ENCODE data around the gene COG2. TPM values are rescaled to one million over a fixed set of nuclear protein-coding genes. Genes with fewer than 3 reads are reported as not detected.
"Not testable (repeated sequence)": the region's sequence is repeated elsewhere in the genome, so short reads cannot be mapped to it uniquely, and the experiment has no call there.

The COG2 gene
- total RNA-seq, 1 donor from 2014 or later: 40.2 TPM

- Histone ChIP-seq H3K9ac (ENCODE audit: low read depth in 1 of 3, low read length in 3 of 3) (no peak overlapping the region), H3K4me1 (ENCODE audit: control insufficient read depth in 3 of 3, insufficient read depth in 3 of 3, low read length in 3 of 3) (peaks cover 5 to 12% (median 11%) of the 10 kb centered on the region in 3 donors), H3K27me3 (ENCODE audit: control insufficient read depth in 3 of 3, insufficient read depth in 3 of 3, low read length in 3 of 3) (no peaks in the 10 kb centered on the region), H3K36me3 (ENCODE audit: control insufficient read depth in 3 of 3, insufficient read depth in 3 of 3, low read length in 3 of 3) (peaks cover 21 to 36% (median 29%) of the 10 kb centered on the region in 3 donors), H3K9me3 (ENCODE audit: control insufficient read depth in 3 of 3, low read length in 3 of 3) (no peaks in the 10 kb centered on the region), H3K27ac (ENCODE audit: low read depth, low read length) (no peak overlapping the region), H3K4me3 (ENCODE audit: low read length in 3 of 3) (no peak overlapping the region)
These were observed 52.7 kb downstream of the COG2 start for GRCh38 chr1:230694991-230695390.

- H3K27me3 ChIP-seq (ENCODE audit: control insufficient read depth in 3 of 3, insufficient read depth in 3 of 3, low read length in 3 of 3): no peaks in the 10 kb centered on the region
- no peak overlapping the region for H3K9ac ChIP-seq (ENCODE audit: low read depth in 1 of 3, low read length in 3 of 3)
- peaks cover 5 to 12% (median 11%) of the 10 kb centered on the region in 3 donors for H3K4me1 ChIP-seq (ENCODE audit: control insufficient read depth in 3 of 3, insufficient read depth in 3 of 3, low read length in 3 of 3)
- no peak overlapping the region for H3K4me3 ChIP-seq (ENCODE audit: low read length in 3 of 3)
- no peak overlapping the region for H3K27ac ChIP-seq (ENCODE audit: low read depth, low read length)
- no peaks in the 10 kb centered on the region for H3K9me3 ChIP-seq (ENCODE audit: control insufficient read depth in 3 of 3, low read length in 3 of 3)
- peaks cover 16 to 25% (median 25%) of the 10 kb centered on the region in 3 donors for H3K36me3 ChIP-seq (ENCODE audit: control insufficient read depth in 3 of 3, insufficient read depth in 3 of 3, low read length in 3 of 3)
These were observed 53.9 kb downstream of the COG2 start for GRCh38 chr1:230696218-230696617.

- Histone ChIP-seq H3K27ac (ENCODE audit: low read depth, low read length) (no peak overlapping the region), H3K9me3 (ENCODE audit: control insufficient read depth in 3 of 3, low read length in 3 of 3) (no peaks in the 10 kb centered on the region), H3K36me3 (ENCODE audit: control insufficient read depth in 3 of 3, insufficient read depth in 3 of 3, low read length in 3 of 3) (peaks cover 13 to 24% (median 21%) of the 10 kb centered on the region in 3 donors), H3K9ac (ENCODE audit: low read depth in 1 of 3, low read length in 3 of 3) (peak overlapping the region in 1 of 3 donors; percentile 45), H3K4me1 (ENCODE audit: control insufficient read depth in 3 of 3, insufficient read depth in 3 of 3, low read length in 3 of 3) (peaks cover 5 to 12% (median 11%) of the 10 kb centered on the region in 3 donors), H3K4me3 (ENCODE audit: low read length in 3 of 3) (no peak overlapping the region), H3K27me3 (ENCODE audit: control insufficient read depth in 3 of 3, insufficient read depth in 3 of 3, low read length in 3 of 3) (no peaks in the 10 kb centered on the region)
These were observed 54.6 kb downstream of the COG2 start for GRCh38 chr1:230696722-230697437.

GRCh38 chr1:230698130-230698529 lies 55.8 kb downstream of the COG2 start:
- Histone ChIP-seq H3K9me3 (ENCODE audit: control insufficient read depth in 3 of 3, low read length in 3 of 3) (no peaks in the 10 kb centered on the region), H3K9ac (ENCODE audit: low read depth in 1 of 3, low read length in 3 of 3) (no peak overlapping the region), H3K4me3 (ENCODE audit: low read length in 3 of 3) (no peak overlapping the region), H3K27me3 (ENCODE audit: control insufficient read depth in 3 of 3, insufficient read depth in 3 of 3, low read length in 3 of 3) (no peaks in the 10 kb centered on the region), H3K4me1 (ENCODE audit: control insufficient read depth in 3 of 3, insufficient read depth in 3 of 3, low read length in 3 of 3) (peaks cover 5 to 12% (median 11%) of the 10 kb centered on the region in 3 donors), H3K36me3 (ENCODE audit: control insufficient read depth in 3 of 3, insufficient read depth in 3 of 3, low read length in 3 of 3) (peaks cover 13 to 19% (median 18%) of the 10 kb centered on the region in 3 donors), H3K27ac (ENCODE audit: low read depth, low read length) (no peak overlapping the region)

GRCh38 chr1:230698964-230699363 lies 56.7 kb downstream of the COG2 start:
- H3K9me3 ChIP-seq (ENCODE audit: control insufficient read depth in 3 of 3, low read length in 3 of 3); H3K4me3 ChIP-seq (ENCODE audit: low read length in 3 of 3); H3K27me3 ChIP-seq (ENCODE audit: control insufficient read depth in 3 of 3, insufficient read depth in 3 of 3, low read length in 3 of 3); H3K27ac ChIP-seq (ENCODE audit: low read depth, low read length); H3K9ac ChIP-seq (ENCODE audit: low read depth in 1 of 3, low read length in 3 of 3): not testable (repeated sequence)
- Histone ChIP-seq H3K36me3 (ENCODE audit: control insufficient read depth in 3 of 3, insufficient read depth in 3 of 3, low read length in 3 of 3) (peaks cover 17 to 19% (median 18%) of the 10 kb centered on the region in 3 donors), H3K4me1 (ENCODE audit: control insufficient read depth in 3 of 3, insufficient read depth in 3 of 3, low read length in 3 of 3) (peaks cover 5 to 12% (median 11%) of the 10 kb centered on the region in 3 donors)

GRCh38 chr1:230699716-230700115 lies 57.4 kb downstream of the COG2 start:
- Histone ChIP-seq H3K4me1 (ENCODE audit: control insufficient read depth in 3 of 3, insufficient read depth in 3 of 3, low read length in 3 of 3) (peaks cover 5 to 12% (median 11%) of the 10 kb centered on the region in 3 donors), H3K9ac (ENCODE audit: low read depth in 1 of 3, low read length in 3 of 3) (no peak overlapping the region), H3K9me3 (ENCODE audit: control insufficient read depth in 3 of 3, low read length in 3 of 3) (no peaks in the 10 kb centered on the region), H3K27ac (ENCODE audit: low read depth, low read length) (no peak overlapping the region), H3K27me3 (ENCODE audit: control insufficient read depth in 3 of 3, insufficient read depth in 3 of 3, low read length in 3 of 3) (no peaks in the 10 kb centered on the region), H3K36me3 (ENCODE audit: control insufficient read depth in 3 of 3, insufficient read depth in 3 of 3, low read length in 3 of 3) (peaks cover 15 to 22% (median 18%) of the 10 kb centered on the region in 3 donors), H3K4me3 (ENCODE audit: low read length in 3 of 3) (no peak overlapping the region)

- no peaks in the 10 kb centered on the region for H3K9me3 ChIP-seq (ENCODE audit: control insufficient read depth in 3 of 3, low read length in 3 of 3)
- peaks cover 17 to 25% (median 18%) of the 10 kb centered on the region in 3 donors for H3K36me3 ChIP-seq (ENCODE audit: control insufficient read depth in 3 of 3, insufficient read depth in 3 of 3, low read length in 3 of 3)
- peaks cover 5 to 12% (median 11%) of the 10 kb centered on the region in 3 donors for H3K4me1 ChIP-seq (ENCODE audit: control insufficient read depth in 3 of 3, insufficient read depth in 3 of 3, low read length in 3 of 3)
- no peak overlapping the region for H3K9ac ChIP-seq (ENCODE audit: low read depth in 1 of 3, low read length in 3 of 3)
- H3K4me3 ChIP-seq (ENCODE audit: low read length in 3 of 3): no peak overlapping the region
- H3K27ac ChIP-seq (ENCODE audit: low read depth, low read length): no peak overlapping the region
- no peaks in the 10 kb centered on the region for H3K27me3 ChIP-seq (ENCODE audit: control insufficient read depth in 3 of 3, insufficient read depth in 3 of 3, low read length in 3 of 3)
These were observed 57.9 kb downstream of the COG2 start for GRCh38 chr1:230700132-230700531.

GRCh38 chr1:230701434-230701833 lies 59.2 kb downstream of the COG2 start:
- Histone ChIP-seq H3K27me3 (ENCODE audit: control insufficient read depth in 3 of 3, insufficient read depth in 3 of 3, low read length in 3 of 3) (no peaks in the 10 kb centered on the region), H3K36me3 (ENCODE audit: control insufficient read depth in 3 of 3, insufficient read depth in 3 of 3, low read length in 3 of 3) (peaks cover 18 to 34% (median 21%) of the 10 kb centered on the region in 3 donors), H3K4me1 (ENCODE audit: control insufficient read depth in 3 of 3, insufficient read depth in 3 of 3, low read length in 3 of 3) (peaks cover 4 to 9% (median 8%) of the 10 kb centered on the region in 3 donors), H3K4me3 (ENCODE audit: low read length in 3 of 3) (no peak overlapping the region), H3K9me3 (ENCODE audit: control insufficient read depth in 3 of 3, low read length in 3 of 3) (no peaks in the 10 kb centered on the region), H3K27ac (ENCODE audit: low read depth, low read length) (no peak overlapping the region), H3K9ac (ENCODE audit: low read depth in 1 of 3, low read length in 3 of 3) (no peak overlapping the region)

GRCh38 chr1:230701895-230702768 lies 59.9 kb downstream of the COG2 start:
- Histone ChIP-seq H3K9ac (ENCODE audit: low read depth in 1 of 3, low read length in 3 of 3) (no peak overlapping the region), H3K4me1 (ENCODE audit: control insufficient read depth in 3 of 3, insufficient read depth in 3 of 3, low read length in 3 of 3) (peaks cover 0 to 5% (median 4%) of the 10 kb centered on the region in 3 donors), H3K27me3 (ENCODE audit: control insufficient read depth in 3 of 3, insufficient read depth in 3 of 3, low read length in 3 of 3) (no peaks in the 10 kb centered on the region), H3K36me3 (ENCODE audit: control insufficient read depth in 3 of 3, insufficient read depth in 3 of 3, low read length in 3 of 3) (peaks cover 19 to 38% (median 21%) of the 10 kb centered on the region in 3 donors), H3K4me3 (ENCODE audit: low read length in 3 of 3) (no peak overlapping the region), H3K27ac (ENCODE audit: low read depth, low read length) (no peak overlapping the region), H3K9me3 (ENCODE audit: control insufficient read depth in 3 of 3, low read length in 3 of 3) (no peaks in the 10 kb centered on the region)

Data from skeletal muscle tissue (tissue), 4 donors.